ENCODE results near the gene EIF4G3. TPM values are rescaled to one million over a fixed set of nuclear protein-coding genes. Genes with fewer than 3 reads are reported as not detected.
A peak's percentile ranks its signal among the peaks of the same experiment; 100 is the strongest.

The EIF4G3 gene
- total RNA-seq, 3 donors from 2014 or later (not counting 1 experiment from before 2014, with no cell fraction given): 105 to 107 (median 107) TPM

DNA sequence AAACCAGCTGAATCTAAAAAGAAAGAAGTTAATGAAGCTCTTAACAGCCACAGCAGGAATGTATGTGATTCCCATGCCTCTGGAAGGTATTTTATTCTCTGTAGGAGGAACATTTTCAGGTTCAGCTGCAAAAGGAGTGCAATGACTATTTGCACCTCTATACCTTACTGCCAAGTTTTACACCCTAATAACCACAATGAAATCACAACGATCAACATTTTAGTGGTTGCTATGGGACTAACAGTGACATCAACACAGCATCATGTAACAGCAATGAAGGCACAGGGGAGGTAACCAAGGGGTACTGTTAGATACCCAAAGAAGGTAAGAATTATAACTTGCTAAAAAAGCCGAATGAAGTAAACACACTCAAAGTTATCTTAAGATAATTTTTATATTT lies 273.3 kb downstream of the EIF4G3 start:
- no peaks in the 10 kb centered on the region for H3K4me1 ChIP-seq (ENCODE audit: control insufficient read depth, insufficient read depth, low read length)
- H3K36me3 Mint-ChIP-seq: peaks cover 9% of the 10 kb centered on the region
- ATAC-seq: peak in 2 of 3 donors; percentile 66 to 80

DNA sequence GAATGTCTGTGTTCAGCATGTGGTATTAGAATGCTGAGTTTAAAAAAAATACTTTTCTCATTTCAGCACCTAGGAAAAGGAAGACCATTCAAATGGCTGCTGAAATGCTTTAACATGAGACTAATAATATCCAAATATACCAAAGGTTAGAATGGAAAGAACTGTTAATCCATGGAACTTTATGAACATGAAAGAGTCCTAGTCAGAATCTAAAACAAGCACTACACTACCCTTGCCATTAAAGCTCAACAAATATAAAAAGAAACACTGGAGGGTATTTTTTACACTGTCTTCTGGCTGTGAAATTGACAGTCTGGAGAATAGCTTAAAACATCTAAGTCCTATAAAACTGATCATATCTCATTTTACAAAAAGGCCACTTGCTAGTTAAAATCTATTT lies 276.6 kb downstream of the EIF4G3 start:
- Mint-ChIP-seq H3K27ac (peak overlapping the region; percentile 48 to 56), H3K36me3 (peaks cover 9% of the 10 kb centered on the region), H3K27me3 (ENCODE audit: low read depth in 2 of 2) (no peaks in the 10 kb centered on the region), H3K4me3 (no peak overlapping the region), H3K4me1 (peaks cover 5 to 6% of the 10 kb centered on the region in 2 donors), H3K9me3 (no peaks in the 10 kb centered on the region)
- Histone ChIP-seq H3K9me3 (ENCODE audit: control insufficient read depth, insufficient read depth, low read length) (no peaks in the 10 kb centered on the region), H3K27me3 (ENCODE audit: control insufficient read depth, insufficient read depth, low read length) (no peaks in the 10 kb centered on the region), H3K36me3 (ENCODE audit: control insufficient read depth, insufficient read depth, low read length) (peaks cover 5% of the 10 kb centered on the region), H3K4me3 (ENCODE audit: low read length) (no peak overlapping the region), H3K4me1 (ENCODE audit: control insufficient read depth, insufficient read depth, low read length) (no peaks in the 10 kb centered on the region), H3K27ac (ENCODE audit: low read length) (no peak overlapping the region)
- ATAC-seq (no peak), DNase-seq (no peak)
- TF ChIP-seq, protein P1, sequence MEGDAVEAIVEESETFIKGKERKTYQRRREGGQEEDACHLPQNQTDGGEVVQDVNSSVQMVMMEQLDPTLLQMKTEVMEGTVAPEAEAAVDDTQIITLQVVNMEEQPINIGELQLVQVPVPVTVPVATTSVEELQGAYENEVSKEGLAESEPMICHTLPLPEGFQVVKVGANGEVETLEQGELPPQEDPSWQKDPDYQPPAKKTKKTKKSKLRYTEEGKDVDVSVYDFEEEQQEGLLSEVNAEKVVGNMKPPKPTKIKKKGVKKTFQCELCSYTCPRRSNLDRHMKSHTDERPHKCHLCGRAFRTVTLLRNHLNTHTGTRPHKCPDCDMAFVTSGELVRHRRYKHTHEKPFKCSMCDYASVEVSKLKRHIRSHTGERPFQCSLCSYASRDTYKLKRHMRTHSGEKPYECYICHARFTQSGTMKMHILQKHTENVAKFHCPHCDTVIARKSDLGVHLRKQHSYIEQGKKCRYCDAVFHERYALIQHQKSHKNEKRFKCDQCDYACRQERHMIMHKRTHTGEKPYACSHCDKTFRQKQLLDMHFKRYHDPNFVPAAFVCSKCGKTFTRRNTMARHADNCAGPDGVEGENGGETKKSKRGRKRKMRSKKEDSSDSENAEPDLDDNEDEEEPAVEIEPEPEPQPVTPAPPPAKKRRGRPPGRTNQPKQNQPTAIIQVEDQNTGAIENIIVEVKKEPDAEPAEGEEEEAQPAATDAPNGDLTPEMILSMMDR (IDR thresholded peaks at IDR 0.05): no peak
- intact Hi-C loops (cut with micrococcal nuclease): no loop called here

More for the DNA sequence above, 273.3 kb downstream of the EIF4G3 start:
- intact Hi-C loops (cut with micrococcal nuclease): no loop called here
- no peaks in the 10 kb centered on the region for H3K9me3 ChIP-seq (ENCODE audit: control insufficient read depth, insufficient read depth, low read length)
- Mint-ChIP-seq H3K27ac (peak overlapping the region; percentile 50 to 54), H3K4me3 (no peak overlapping the region), H3K27me3 (ENCODE audit: low read depth in 2 of 2) (no peaks in the 10 kb centered on the region), H3K9me3 (no peaks in the 10 kb centered on the region), H3K4me1 (peaks cover 5 to 16% of the 10 kb centered on the region in 2 donors)
- H3K4me3 ChIP-seq (ENCODE audit: low read length): no peak overlapping the region
- no peak overlapping the region for H3K27ac ChIP-seq (ENCODE audit: low read length)
- no peaks in the 10 kb centered on the region for H3K27me3 ChIP-seq (ENCODE audit: control insufficient read depth, insufficient read depth, low read length)
- TF ChIP-seq, protein P1 (IDR thresholded peaks at IDR 0.05): no peak
- no peaks in the 10 kb centered on the region for H3K36me3 ChIP-seq (ENCODE audit: control insufficient read depth, insufficient read depth, low read length)
- 45% methylated on average over 1 of the region's 2 CpGs for WGBS (ENCODE audit: insufficient coverage)
- DNase-seq: peak in 1 of 2 donors; percentile 19

- Histone ChIP-seq H3K4me1 (ENCODE audit: control insufficient read depth, insufficient read depth, low read length) (no peaks in the 10 kb centered on the region), H3K4me3 (ENCODE audit: low read length) (no peak overlapping the region), H3K9me3 (ENCODE audit: control insufficient read depth, insufficient read depth, low read length) (no peaks in the 10 kb centered on the region), H3K27ac (ENCODE audit: low read length) (no peak overlapping the region), H3K36me3 (ENCODE audit: control insufficient read depth, insufficient read depth, low read length) (peaks cover 9% of the 10 kb centered on the region), H3K27me3 (ENCODE audit: control insufficient read depth, insufficient read depth, low read length) (no peaks in the 10 kb centered on the region)
- intact Hi-C loops (cut with micrococcal nuclease): no loop called here
- TF ChIP-seq, protein P1 (IDR thresholded peaks at IDR 0.05): no peak
- Mint-ChIP-seq H3K4me3 (no peak overlapping the region), H3K27me3 (ENCODE audit: low read depth in 2 of 2) (no peaks in the 10 kb centered on the region), H3K9me3 (no peaks in the 10 kb centered on the region), H3K27ac (peak overlapping the region; percentile 48 to 56), H3K4me1 (peaks cover 5 to 6% of the 10 kb centered on the region in 2 donors), H3K36me3 (peaks cover 9% of the 10 kb centered on the region)
- ATAC-seq (no peak), DNase-seq (no peak)
- 97% methylated on average over 5 of the region's 5 CpGs for WGBS (ENCODE audit: insufficient coverage)
Observed at GRCh38 chr1:20899154-20899972, 277.3 kb downstream of the EIF4G3 start.

Data from natural killer cell (primary cell).